Sigmoid colon (tissue), 7 donors: Measurements from ENCODE around the gene BCAS3. TPM values are rescaled to one million over a fixed set of nuclear protein-coding genes. Genes with fewer than 3 reads are reported as not detected.

Experiments
- DNase-seq: peaks from one replicate; pipeline ENCODE4 v3.0.0-alpha.2; 2019
- H3K27ac ChIP-seq, 4 donors: fragments of 200-600 bp; sonication (generic); one replicate each; pipeline ENCODE4 v1.5.1; 2016 to 2019; ENCODE audit warnings: mild to moderate bottlenecking in 1 of 4
- H3K27me3 ChIP-seq, 3 donors: fragments of 200-600 bp; sonication (generic); one replicate each; pipeline ENCODE4 v1.5.1; 2019; ENCODE audit warnings: mild to moderate bottlenecking in 1 of 3
- H3K36me3 ChIP-seq, 4 donors: fragments of 200-600 bp; sonication (generic); one replicate each; pipeline ENCODE4 v1.5.1; 2016 to 2019
- H3K4me1 ChIP-seq, 4 donors: fragments of 200-600 bp; sonication (generic); one replicate each; pipeline ENCODE4 v1.5.1; 2017 to 2019
- H3K4me3 ChIP-seq, 4 donors: fragments of 200-600 bp; sonication (generic); one replicate each; pipeline ENCODE4 v1.5.1; 2017 to 2019; ENCODE audit warnings: mild to moderate bottlenecking in 2 of 4, moderate library complexity in 1 of 4
- H3K9me3 ChIP-seq, 4 donors: fragments of 200-600 bp in 3 of 4; sonication (generic) in 3 of 4; one replicate each; pipeline versions ENCODE4 v1.5.1 to v1.6.1; 2013 to 2019
- EP300 ChIP-seq, 4 donors: sonication (generic); formaldehyde crosslinking; IDR thresholded peaks; one replicate each; pipeline ENCODE4 v1.6.1; 2017; ENCODE audit warnings: antibody characterized with exemption in 4 of 4
- POLR2A ChIP-seq, 2 donors: fragments of 450-650 bp; IDR thresholded peaks; one replicate each; pipeline ENCODE4 v1.6.1; 2016; ENCODE audit warnings: antibody characterized with exemption in 2 of 2, mild to moderate bottlenecking in 2 of 2, moderate library complexity in 2 of 2
- POLR2AphosphoS5 ChIP-seq, 4 donors: sonication (generic); formaldehyde crosslinking; IDR thresholded peaks; one replicate each; pipeline ENCODE4 v1.6.1; 2017; ENCODE audit warnings: antibody characterized with exemption in 4 of 4
- WGBS, 2 donors: extraction: QIAGEN DNeasy Blood & Tissue Kit; methylation state at CpG; one replicate each; pipeline ENCODE4 v1.1.7; 2013; 5-methylcytosine and 5-hydroxymethylcytosine counted together
- intact Hi-C: fragments of 100-400 bp; cut with DNase I; formaldehyde crosslinking; loops from one replicate; pipeline ENCODE4 v1.15.1; 2023
- polyA plus RNA-seq, 3 donors: library from polyadenylated mRNA; stranded (reverse); fragments of 200-250 nt; gene quantifications; one replicate each; pipeline ENCODE4 v1.2.3, GENCODE V29; 2013
- total RNA-seq, 4 donors: library from RNA; depleted of rRNA; stranded (reverse); fragments of >200 nt; gene quantifications; one replicate each; pipeline ENCODE4 v1.1.0, GENCODE V29; 2016
- TF ChIP-seq, protein P1 (sequence below), 4 experiments: fragments of 450-650 bp in 3 of 4; fragments of 200-600 bp in 1 of 4; IDR thresholded peaks; one replicate each; pipeline ENCODE4 v1.5.1; 2016 to 2019; ENCODE audit warnings: antibody characterized with exemption in 4 of 4, mild to moderate bottlenecking in 3 of 4, moderate library complexity in 2 of 4
- donor health status: healthy with polysubstance abuse.
- donor health status: Bipolar disorder and iron deficiency.
- donor health status: healthy.

The BCAS3 gene
- total and polyA plus RNA-seq, 7 donors, result 6.3 to 38.5 (median 28.5) TPM

DNA sequence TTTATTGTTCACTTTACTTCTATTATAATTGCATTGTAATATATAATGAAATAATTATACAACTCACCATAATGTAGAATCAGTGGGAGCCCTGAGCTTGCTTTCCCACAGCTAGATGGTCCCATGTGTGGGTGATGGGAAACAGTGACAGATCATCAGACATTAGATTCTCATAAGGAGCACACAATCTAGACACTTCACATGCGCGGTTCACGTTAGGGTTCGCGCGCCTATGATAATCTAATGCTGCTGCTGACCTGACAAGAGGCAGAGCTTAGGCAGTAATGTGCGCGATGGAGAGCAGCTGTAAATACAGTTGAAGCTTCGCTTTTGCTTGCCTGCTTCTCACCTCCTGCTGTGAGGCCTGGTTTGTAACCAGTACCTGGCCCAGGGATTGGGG, 40.2 kb downstream of the BCAS3 start:
- Histone ChIP-seq H3K36me3 (peaks cover 0 to 2% (median 0%) of the 10 kb centered on the region in 4 donors), H3K27me3 (no peaks in the 10 kb centered on the region), H3K9me3 (no peaks in the 10 kb centered on the region), H3K4me3 (no peak overlapping the region), H3K27ac (no peak overlapping the region), H3K4me1 (peaks cover 0 to 3% (median 0%) of the 10 kb centered on the region in 4 donors)
- no peak for DNase-seq
- TF ChIP-seq, protein P1, sequence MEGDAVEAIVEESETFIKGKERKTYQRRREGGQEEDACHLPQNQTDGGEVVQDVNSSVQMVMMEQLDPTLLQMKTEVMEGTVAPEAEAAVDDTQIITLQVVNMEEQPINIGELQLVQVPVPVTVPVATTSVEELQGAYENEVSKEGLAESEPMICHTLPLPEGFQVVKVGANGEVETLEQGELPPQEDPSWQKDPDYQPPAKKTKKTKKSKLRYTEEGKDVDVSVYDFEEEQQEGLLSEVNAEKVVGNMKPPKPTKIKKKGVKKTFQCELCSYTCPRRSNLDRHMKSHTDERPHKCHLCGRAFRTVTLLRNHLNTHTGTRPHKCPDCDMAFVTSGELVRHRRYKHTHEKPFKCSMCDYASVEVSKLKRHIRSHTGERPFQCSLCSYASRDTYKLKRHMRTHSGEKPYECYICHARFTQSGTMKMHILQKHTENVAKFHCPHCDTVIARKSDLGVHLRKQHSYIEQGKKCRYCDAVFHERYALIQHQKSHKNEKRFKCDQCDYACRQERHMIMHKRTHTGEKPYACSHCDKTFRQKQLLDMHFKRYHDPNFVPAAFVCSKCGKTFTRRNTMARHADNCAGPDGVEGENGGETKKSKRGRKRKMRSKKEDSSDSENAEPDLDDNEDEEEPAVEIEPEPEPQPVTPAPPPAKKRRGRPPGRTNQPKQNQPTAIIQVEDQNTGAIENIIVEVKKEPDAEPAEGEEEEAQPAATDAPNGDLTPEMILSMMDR (IDR thresholded peaks at IDR 0.05), result no peak
- TF ChIP-seq POLR2AphosphoS5 (IDR thresholded peaks at IDR 0.05) (no peak), EP300 (IDR thresholded peaks at IDR 0.05) (no peak), POLR2A (IDR thresholded peaks at IDR 0.05) (no peak)
- intact Hi-C loops, result no loop called here
- 94 to 96% methylated on average over 9 of the region's 9 CpGs for WGBS, 2 donors

GRCh38 chr17:60720763-60721531, 43.3 kb downstream of the BCAS3 start:
- DNase-seq, result no peak
- WGBS, 2 donors, result 29 to 39% methylated on average over 5 of the region's 5 CpGs

GRCh38 chr17:60724647-60725046, 47.0 kb downstream of the BCAS3 start:
- H3K27ac ChIP-seq, result no peak overlapping the region
- no peak for DNase-seq
- no peaks in the 10 kb centered on the region for H3K36me3 ChIP-seq
- H3K9me3 ChIP-seq, result no peaks in the 10 kb centered on the region
- TF ChIP-seq EP300 (IDR thresholded peaks at IDR 0.05) (no peak), POLR2A (IDR thresholded peaks at IDR 0.05) (no peak), POLR2AphosphoS5 (IDR thresholded peaks at IDR 0.05) (no peak)
- TF ChIP-seq, protein P1 (IDR thresholded peaks at IDR 0.05), result no peak
- H3K27me3 ChIP-seq, result no peaks in the 10 kb centered on the region
- intact Hi-C loops, result loop anchor here (5.0 kb wide), 1 partner anchor 688 kb away; no protein-coding TSS in a partner anchor
- peaks cover 0 to 3% (median 0%) of the 10 kb centered on the region in 4 donors for H3K4me1 ChIP-seq
- no peak overlapping the region for H3K4me3 ChIP-seq

More at GRCh38 chr17:60720763-60721531, 43.3 kb downstream of the BCAS3 start:
- Histone ChIP-seq H3K27me3 (no peaks in the 10 kb centered on the region), H3K9me3 (no peaks in the 10 kb centered on the region), H3K4me1 (peaks cover 0 to 3% (median 0%) of the 10 kb centered on the region in 4 donors), H3K4me3 (no peak overlapping the region), H3K27ac (no peak overlapping the region), H3K36me3 (no peaks in the 10 kb centered on the region)
- TF ChIP-seq POLR2A (IDR thresholded peaks at IDR 0.05) (no peak), EP300 (IDR thresholded peaks at IDR 0.05) (no peak), POLR2AphosphoS5 (IDR thresholded peaks at IDR 0.05) (no peak)
- TF ChIP-seq, protein P1 (IDR thresholded peaks at IDR 0.05), result peak; percentile 49 to 86 (median 61)
- intact Hi-C loops, result loop anchor here (5.0 kb wide), 1 partner anchor 691 kb away; no protein-coding TSS in a partner anchor

- Histone ChIP-seq H3K9me3 (no peaks in the 10 kb centered on the region), H3K4me3 (no peak overlapping the region), H3K36me3 (no peaks in the 10 kb centered on the region), H3K27ac (no peak overlapping the region), H3K4me1 (no peaks in the 10 kb centered on the region), H3K27me3 (no peaks in the 10 kb centered on the region)
- intact Hi-C loops, result no loop called here
- DNase-seq, result no peak
- WGBS, 2 donors, result 19 to 66% methylated on average over 6 of the region's 6 CpGs
- no peak for TF ChIP-seq POLR2A (IDR thresholded peaks at IDR 0.05)
- TF ChIP-seq, protein P1 (IDR thresholded peaks at IDR 0.05), result no peak
- no peak for TF ChIP-seq POLR2AphosphoS5 (IDR thresholded peaks at IDR 0.05)
Observed at GRCh38 chr17:60729854-60730253, 52.2 kb downstream of the BCAS3 start.
